ENCODE results near the gene CFB.
"Not testable (repeated sequence)": the region's sequence is repeated elsewhere in the genome, so short reads cannot be mapped to it uniquely, and the experiment has no call there.

Gene CFB

DNA sequence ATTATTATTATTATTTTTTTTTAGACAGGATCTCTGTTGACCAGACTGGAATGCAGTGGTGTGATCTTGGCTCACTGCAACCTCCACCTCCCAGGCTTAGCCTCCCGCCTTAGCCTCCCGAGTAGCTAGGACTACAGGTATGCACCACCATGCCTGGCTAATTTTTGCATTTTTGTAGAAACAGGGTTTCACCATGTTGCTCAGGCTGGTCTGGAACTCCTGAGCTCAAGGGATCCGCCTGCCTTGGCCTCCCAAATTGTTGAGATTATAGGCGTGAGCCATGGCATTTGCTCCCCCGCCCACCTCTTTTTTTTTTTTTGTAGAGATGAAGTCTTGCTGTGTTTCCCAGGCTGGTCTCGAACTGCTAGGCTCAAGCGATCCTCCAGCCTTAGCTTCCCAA, 36.6 kb upstream of the CFB start:
- not testable (repeated sequence) for DNase-seq (ENCODE audit: extremely low spot score, insufficient read length, low read depth); FAIRE-seq

DNA sequence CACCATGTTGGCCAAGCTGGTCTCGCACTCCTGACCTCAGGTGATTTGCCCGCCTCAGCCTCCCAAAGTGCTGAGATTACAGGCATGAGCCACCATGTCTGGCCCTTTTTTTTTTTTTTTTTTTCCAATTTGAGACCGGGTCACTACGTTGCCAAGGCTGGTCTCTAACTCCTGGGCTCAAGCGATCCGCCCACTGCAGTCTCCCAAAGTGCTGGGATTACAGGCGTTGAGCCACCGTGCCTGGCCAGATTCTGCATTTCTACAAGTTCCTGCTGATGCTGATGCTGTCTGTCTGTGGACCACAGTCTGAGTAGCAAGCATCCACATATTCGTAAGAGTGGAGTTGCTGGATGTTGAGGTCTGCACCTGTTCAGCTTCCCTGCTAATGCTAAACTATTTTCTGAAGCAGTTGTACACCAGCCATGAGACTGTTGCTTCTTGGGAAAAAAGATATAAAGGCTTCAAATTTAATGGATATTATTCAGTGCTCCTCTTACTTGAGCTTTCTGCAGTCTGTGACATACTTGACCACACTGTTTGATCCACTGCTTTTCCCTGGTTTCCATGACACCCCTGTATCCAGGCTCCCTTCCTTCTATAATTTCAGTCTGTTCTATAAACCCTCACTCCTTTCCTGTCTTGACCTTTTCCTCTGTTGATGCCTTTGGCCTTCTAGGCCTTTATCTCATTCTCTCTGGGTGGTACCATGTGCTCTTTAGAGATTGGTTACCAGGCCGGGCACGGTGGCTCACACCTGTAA, 33.9 kb upstream of the CFB start:
- FAIRE-seq = no peak
- no peak for DNase-seq (ENCODE audit: extremely low spot score, insufficient read length, low read depth)

DNA sequence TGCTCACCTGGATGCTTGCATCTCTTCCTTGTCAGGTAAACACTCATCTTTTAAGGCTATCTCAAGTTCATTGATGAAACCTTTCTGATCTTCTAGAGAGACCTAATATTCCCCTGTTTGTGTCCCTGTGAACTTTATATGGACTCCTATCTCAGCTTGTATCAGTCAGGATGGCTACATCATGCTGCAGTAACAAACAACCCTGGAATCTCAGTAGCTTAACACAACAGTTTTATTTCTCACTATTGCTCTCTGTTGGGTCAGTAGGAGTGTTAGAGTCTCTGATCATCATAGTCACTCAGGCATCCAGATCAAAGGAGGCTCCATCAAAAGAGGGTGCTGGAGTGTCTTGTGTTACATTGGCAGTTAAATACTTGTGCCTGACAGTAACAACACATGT, 30.5 kb upstream of the CFB start:
- no peak for DNase-seq (ENCODE audit: extremely low spot score, insufficient read length, low read depth)
- no peak for FAIRE-seq

DNA sequence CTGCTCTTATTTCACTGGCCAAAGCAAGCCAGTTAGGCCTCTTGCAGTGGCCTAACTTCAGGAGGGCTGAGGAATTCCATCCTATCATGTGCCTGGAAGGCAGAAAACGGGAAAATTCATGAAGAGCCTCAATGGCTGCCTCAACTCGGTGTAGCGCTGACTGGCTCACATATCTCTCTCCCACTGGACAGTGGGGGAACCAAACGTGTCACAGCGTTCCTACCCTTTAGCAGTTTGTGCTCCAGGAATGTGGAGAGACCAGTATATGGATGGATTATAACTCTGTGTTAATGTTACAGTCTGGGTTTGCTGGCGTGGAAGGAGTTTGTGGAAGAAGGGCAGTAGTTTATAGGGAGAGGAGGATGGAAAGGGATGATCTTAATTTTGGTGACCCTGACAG, 30.1 kb upstream of the CFB start:
- FAIRE-seq (no peak), DNase-seq (ENCODE audit: extremely low spot score, insufficient read length, low read depth) (no peak)

DNA sequence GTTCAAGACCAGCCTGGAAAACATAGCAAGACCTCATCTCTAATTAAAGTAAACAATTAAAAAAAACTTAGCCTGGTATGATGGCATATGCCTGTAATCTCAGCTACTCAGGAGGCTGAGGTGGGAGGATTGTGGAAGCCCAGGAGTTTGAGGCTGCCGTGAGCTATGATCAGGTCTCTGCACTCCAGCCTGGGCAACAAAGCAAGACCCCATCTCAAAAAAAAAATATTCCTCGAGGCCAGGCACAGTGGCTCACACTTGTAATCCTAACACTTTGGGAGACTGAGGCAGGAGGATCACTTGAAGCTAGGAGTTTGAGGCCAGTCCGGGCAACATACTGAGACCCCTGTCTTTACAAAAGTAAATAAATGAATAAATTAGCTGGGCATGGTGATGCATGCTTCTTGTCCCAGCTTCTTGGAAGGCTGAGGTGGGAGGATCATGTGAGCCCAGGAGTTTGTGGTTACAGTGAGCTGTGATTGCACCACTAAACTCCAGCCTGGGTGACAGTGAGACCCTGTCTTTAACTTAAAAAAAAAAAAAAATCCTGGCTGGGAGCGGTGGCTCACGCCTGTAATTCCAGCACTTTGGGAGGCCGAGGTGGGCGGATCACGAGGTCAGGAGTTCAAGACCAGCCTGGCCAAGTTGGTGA, 27.7 kb upstream of the CFB start:
- FAIRE-seq = no peak
- DNase-seq (ENCODE audit: extremely low spot score, insufficient read length, low read depth) = no peak

DNA sequence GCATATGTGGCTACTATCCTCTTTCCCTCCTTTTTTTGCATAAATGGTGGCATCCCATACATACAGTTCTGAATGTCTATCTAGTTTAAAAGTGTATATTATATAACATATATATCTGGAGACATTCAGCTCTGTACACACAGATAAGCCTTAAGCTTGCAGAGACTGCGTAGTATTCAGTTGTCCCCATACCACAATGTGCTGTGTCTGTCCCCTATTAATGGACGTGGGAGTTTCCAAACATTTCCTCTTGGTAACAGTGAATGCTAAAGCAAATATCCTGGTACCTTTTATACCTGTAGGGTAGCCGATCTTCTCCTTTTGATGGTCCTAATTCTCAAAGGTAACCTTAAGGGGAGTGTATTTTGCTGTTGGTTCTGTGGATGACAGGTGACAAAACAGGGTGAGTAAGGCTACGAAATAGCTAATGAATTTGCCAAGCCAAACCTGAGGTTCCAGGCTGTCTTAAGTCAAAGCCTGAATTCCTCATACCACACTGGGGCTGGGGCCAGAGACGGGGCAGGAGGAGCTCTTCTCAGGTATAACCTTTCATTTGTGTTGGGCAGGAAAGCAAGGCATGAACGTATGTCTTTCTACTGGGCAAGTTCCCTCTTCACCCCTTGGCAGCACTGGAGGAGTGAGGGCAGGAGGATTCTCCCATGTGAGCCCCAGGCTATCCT, 26.1 kb upstream of the CFB start:
- FAIRE-seq (no peak), DNase-seq (ENCODE audit: extremely low spot score, insufficient read length, low read depth) (no peak)

DNA sequence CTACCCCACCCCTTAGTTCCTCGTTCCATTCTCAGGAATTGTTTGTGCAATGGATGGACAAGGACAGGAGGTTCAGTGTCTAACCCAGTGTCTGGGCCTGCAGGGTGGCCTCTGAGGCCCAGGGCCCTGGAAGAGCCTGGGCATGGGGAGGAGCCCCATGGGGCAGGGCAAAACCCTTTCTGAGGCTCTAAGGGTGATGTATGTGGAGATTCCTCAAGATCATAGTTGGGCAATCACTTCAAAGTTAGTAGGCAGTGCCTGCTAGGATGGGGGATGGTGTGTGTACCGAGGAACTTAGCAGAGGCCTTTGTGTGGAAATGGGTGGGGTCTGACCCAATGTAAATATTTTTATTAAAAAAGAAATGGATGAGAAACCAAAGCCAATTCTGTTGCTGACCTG, 25.1 kb upstream of the CFB start:
- no peak for DNase-seq (ENCODE audit: extremely low spot score, insufficient read length, low read depth)
- no peak for FAIRE-seq

DNA sequence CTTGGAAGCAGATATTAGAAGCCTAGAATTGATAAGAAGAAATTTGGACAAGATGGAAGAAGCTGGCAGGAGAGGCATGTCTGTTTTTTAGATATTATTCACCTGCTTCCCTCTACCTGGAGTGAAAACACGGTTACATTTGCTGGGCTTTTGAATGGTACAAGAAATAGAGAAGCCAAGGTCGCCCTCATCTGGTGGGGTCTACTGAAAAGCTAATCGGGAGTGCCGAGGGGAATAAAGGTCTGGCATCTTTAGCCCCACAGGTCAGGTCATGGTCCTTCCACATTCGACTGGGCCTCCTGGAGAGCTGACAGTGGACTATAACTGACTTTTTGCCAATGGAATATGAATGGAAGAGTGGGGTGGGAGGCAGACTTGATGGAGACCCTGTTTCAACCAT, 23.0 kb upstream of the CFB start:
- FAIRE-seq (no peak), DNase-seq (ENCODE audit: extremely low spot score, insufficient read length, low read depth) (no peak)

DNA sequence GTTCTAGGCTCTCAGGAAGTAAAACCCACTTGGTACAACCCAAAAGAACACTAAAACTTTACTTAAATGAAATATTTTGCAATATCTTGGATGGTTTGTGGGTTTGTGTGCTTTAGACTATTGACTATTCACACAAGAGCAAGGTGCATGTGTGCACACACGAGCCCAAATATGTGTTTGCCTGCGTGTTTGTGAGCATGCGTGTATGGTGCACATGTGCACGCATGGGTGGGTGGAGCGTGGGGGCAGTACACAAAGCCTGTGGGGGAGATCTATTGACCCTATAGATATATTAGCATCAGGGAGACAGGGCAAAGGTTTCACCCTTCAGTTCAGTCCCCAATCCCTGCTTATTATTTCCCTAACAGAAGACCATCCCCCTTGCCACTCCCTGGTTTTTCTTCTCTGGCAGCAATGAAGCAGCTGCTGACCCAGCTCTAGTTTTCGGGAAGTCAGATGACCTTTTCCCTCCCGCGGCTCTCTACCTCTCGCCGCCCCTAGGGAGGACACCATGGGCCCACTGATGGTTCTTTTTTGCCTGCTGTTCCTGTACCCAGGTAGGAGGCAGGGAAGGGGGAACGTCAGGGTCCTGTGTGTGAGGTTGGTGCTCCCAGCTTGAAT, 18.5 kb upstream of the CFB start, which contains the start of gene C2:
Gene C2 (plus strand): TSS at position 476 of the 621 bp plus-strand sequence. CDS start 36 bp downstream, at position 512.
- no peak for FAIRE-seq

DNA sequence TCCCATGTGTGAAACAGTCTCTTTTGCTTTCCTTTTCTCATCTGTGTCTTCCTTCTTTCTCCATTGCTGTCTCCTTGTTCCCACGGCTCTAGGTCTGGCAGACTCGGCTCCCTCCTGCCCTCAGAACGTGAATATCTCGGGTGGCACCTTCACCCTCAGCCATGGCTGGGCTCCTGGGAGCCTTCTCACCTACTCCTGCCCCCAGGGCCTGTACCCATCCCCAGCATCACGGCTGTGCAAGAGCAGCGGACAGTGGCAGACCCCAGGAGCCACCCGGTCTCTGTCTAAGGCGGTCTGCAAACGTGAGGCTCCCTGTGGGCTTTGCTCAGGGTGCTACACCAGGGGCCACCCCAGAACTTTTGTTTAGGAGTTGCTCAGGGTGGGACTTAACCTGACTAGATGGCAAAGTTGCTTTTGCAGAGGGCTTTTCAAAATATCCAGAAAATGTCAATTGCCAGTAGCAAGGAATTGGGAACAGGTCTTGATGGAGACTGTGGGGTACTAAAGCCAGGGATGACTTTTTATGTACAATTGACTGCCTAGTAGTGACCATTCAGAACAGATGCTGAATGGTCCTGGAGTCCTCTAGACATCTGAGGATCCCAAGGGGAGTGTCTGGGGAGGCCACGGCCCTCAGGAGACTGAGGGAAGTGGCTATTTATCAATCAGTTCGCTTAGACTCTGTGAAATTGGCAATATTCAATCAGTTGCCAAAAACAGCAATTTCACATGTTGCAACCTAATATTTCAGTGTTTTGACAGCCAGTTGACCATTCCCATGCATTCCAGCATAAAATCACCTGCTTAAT, 17.8 kb upstream of the CFB start:
- no peak for FAIRE-seq
- no peak for DNase-seq (ENCODE audit: extremely low spot score, insufficient read length, low read depth)

More for the DNA sequence above, 18.5 kb upstream of the CFB start, which contains the start of gene C2:
- DNase-seq (ENCODE audit: extremely low spot score, insufficient read length, low read depth) = no peak

DNA sequence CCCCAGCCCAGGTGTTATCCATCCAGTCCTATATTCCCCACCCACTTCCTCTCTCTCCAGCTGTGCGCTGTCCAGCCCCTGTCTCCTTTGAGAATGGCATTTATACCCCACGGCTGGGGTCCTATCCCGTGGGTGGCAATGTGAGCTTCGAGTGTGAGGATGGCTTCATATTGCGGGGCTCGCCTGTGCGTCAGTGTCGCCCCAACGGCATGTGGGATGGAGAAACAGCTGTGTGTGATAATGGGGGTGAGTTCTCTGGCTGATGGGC, 17.3 kb upstream of the CFB start:
- DNase-seq (ENCODE audit: extremely low spot score, insufficient read length, low read depth) = no peak
- FAIRE-seq = no peak

DNA sequence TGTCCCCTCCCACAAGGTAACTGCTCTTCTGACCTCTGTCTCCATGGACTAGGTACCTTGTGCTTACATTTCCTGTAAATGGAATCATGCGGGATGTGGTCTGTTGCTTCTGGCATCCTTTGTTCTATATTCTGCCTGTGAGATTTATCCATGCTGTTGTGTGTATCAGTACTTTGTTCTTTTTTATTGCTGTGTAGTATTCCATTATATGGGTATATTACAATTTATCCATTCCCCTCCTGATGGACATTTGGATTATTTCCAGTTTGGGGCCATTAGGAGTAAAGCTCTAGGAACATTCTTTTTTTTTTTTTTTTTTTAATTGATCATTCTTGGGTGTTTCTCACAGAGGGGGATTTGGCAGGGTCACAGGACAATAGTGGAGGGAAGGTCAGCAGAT, 14.9 kb upstream of the CFB start:
- DNase-seq (ENCODE audit: extremely low spot score, insufficient read length, low read depth) (no peak), FAIRE-seq (no peak)

DNA sequence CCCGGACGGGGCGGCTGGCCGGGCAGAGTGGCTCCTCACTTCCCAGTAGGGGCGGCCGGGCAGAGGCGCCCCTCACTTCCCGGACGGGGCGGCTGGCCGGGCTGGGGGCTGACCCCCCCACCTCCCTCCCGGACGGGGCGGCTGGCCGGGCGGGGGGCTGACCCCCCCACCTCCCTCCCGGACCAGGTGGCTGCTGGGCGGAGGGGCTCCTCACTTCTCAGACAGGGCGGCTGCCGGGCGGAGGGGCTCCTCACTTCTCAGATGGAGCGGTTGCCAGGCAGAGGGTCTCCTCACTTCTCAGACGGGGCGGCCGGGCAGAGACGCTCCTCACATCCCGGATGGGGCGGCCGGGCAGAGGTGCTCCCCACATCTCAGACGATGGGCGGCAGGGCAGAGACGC, 13.8 kb upstream of the CFB start:
- DNase-seq (ENCODE audit: extremely low spot score, insufficient read length, low read depth); FAIRE-seq: not testable (repeated sequence)

DNA sequence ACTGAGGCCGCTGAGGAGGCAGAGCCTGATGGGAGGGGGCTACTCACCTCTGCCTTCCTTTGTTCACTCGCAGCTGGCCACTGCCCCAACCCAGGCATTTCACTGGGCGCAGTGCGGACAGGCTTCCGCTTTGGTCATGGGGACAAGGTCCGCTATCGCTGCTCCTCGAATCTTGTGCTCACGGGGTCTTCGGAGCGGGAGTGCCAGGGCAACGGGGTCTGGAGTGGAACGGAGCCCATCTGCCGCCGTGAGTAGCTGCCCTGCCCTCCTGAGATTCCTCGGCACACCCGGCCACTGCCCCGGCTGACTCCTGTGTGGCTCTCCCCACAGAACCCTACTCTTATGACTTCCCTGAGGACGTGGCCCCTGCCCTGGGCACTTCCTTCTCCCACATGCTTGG, 12.4 kb upstream of the CFB start:
- FAIRE-seq (no peak), DNase-seq (ENCODE audit: extremely low spot score, insufficient read length, low read depth) (no peak)

DNA sequence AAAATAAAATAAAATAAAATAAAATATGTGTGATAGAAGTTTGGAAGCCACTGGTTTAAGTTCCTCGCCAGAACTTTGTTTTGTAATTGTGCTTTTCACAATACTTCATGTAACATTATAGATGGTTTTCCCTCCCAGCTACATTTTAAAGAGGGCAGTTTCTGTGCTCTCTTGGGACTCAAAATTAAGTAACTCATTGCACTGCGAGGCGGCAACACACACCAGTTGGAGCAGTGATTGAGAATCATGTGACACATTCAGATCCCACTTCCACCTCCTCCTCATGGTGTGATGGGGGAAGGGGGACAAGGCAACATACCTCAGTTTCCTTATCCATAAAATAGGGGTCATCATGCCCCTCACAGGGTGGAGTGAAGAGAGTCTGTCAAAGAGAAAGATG, 10.9 kb upstream of the CFB start:
- DNase-seq (ENCODE audit: extremely low spot score, insufficient read length, low read depth) (no peak), FAIRE-seq (no peak)

DNA sequence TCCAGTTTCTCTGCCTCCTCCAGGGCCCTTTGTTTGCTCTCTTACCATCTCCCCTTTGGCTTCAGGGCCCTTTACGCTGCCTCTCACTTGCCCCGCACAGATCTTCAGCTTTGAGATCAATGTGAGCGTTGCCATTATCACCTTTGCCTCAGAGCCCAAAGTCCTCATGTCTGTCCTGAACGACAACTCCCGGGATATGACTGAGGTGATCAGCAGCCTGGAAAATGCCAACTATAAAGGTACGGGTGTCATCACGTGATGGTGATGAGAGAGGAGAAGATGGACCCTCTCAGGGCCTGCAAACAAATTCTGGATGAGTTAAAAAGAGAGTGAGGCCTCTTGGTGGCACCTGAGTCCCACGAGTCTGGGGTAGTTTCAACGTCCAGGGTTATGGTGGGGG, 10.1 kb upstream of the CFB start:
- DNase-seq (ENCODE audit: extremely low spot score, insufficient read length, low read depth) (no peak), FAIRE-seq (no peak)

DNA sequence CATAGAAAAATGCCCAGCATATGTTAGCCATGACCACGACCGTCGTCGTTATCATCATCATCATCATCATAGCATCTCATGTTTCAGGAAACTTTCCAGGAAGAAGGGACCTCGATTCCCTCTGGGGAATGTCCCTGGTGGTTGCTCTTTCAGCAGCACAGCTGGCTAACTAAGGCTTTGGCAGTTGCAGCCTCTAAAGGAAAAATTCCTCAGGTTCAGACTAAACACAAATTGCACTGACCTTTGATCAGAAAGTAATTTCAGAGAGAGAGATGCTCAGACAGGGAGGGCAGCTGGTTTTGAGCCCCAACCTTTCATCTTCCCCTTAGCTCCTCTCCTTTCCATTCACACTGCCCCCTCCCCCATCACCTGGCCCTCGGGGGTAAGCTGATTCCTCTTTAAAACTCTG, 5.6 kb upstream of the CFB start:
- no peak for FAIRE-seq

DNA sequence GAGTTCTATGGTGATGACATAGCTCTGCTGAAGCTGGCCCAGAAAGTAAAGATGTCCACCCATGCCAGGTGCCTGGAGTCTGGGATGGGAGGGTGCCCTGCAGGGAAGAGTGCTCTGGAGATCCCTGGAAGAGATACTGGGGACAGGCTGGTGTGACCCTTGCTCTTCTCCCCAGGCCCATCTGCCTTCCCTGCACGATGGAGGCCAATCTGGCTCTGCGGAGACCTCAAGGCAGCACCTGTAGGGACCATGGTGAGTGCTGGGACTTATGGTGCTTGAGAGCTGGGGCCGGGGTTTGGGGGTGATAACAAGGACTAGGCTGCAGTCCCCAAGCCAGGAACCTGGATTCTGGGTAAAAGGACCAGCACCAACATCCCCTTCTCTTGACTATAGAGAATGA, 2.2 kb upstream of the CFB start:
- FAIRE-seq (no peak), DNase-seq (ENCODE audit: extremely low spot score, insufficient read length, low read depth) (no peak)

More for the DNA sequence above, 5.6 kb upstream of the CFB start:
- DNase-seq (ENCODE audit: extremely low spot score, insufficient read length, low read depth) = no peak

DNA sequence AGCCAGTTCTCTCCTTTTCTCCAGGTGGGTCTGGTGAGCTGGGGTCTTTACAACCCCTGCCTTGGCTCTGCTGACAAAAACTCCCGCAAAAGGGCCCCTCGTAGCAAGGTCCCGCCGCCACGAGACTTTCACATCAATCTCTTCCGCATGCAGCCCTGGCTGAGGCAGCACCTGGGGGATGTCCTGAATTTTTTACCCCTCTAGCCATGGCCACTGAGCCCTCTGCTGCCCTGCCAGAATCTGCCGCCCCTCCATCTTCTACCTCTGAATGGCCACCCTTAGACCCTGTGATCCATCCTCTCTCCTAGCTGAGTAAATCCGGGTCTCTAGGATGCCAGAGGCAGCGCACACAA, 765 bp upstream of the CFB start:
- no peak for DNase-seq (ENCODE audit: extremely low spot score, insufficient read length, low read depth)
- no peak for FAIRE-seq

DNA sequence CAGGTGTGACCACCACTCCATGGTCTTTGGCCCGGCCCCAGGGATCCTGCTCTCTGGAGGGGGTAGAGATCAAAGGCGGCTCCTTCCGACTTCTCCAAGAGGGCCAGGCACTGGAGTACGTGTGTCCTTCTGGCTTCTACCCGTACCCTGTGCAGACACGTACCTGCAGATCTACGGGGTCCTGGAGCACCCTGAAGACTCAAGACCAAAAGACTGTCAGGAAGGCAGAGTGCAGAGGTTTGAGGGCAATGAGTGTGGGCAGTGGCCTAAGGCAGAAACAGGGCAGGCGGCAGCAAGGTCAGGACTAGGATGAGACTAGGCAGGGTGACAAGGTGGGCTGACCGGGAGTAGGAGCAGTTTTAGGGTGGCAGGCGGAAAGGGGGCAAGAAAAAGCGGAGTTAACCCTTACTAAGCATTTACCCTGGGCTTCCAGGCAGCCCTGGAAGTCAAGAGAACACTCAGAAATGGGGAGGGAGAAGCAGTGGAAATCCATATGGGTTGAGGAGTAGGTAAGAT, 533 bp downstream of the CFB start:
- no peak for DNase-seq (ENCODE audit: extremely low spot score, insufficient read length, low read depth)
- no peak for FAIRE-seq
